Endometrial microvascular endothelial cells (primary cell): ENCODE measurements around the gene SEMA3B. TPM values are rescaled to one million over a fixed set of nuclear protein-coding genes. Genes with fewer than 3 reads are reported as not detected.
"Not testable (repeated sequence)": the region's sequence is repeated elsewhere in the genome, so short reads cannot be mapped to it uniquely, and the experiment has no call there.

Experiments
- in situ Hi-C: cut with HindIII; loops from 2 replicates; pipeline ENCODE4 v1.10.0; 2017; ENCODE audit warnings: low sequenced_read_pairs, low pct_unique_long_range_greater_than_20kb; ENCODE audit errors: inconsistent ontology term
- total RNA-seq: library from RNA; depleted of rRNA; stranded (reverse); fragments of >200 nt; gene quantifications from one replicate; pipeline ENCODE4 v1.2.3, GENCODE V29; 2015; ENCODE audit errors: inconsistent ontology term

Gene SEMA3B
- 0.19 TPM for total RNA-seq

DNA sequence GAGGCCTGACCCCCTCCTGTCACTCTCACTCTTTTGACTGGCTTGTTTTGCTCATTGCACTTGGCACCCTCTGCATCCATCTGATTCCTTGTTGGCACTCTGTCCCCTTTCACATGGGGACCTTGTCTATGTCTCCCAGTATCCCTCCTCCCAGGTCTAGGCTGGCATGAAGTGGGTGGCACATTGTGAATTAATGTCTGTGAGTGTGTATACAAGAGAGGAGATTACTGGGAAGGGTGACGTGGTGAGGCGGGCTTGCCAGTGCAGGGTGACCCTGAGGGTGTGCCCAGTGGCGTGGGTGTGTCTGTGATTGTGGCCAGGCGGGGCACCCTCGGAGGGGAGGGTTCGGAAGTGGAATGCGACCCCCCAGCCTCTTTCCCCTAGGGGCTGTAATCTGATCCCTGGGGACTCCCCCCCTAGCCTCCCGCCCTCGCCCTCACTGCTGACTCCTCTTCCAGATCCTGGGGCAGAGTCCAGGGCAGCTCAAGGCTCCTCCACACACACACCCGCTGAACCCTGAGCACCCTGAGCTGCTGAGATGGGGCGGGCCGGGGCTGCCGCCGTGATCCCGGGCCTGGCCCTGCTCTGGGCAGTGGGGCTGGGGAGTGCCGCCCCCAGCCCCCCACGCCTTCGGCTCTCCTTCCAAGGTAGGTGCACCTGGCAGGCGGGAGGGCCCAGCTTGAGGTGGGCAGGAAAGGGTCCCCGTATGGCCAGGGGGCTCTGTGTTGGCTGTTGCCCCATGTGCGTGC lies at the start of gene SEMA3B:
TSS of gene SEMA3B (plus strand) at position 445 of the 749 bp plus-strand sequence. CDS start at position 539, 94 bp downstream.
- in situ Hi-C loops, result no loop called here

DNA sequence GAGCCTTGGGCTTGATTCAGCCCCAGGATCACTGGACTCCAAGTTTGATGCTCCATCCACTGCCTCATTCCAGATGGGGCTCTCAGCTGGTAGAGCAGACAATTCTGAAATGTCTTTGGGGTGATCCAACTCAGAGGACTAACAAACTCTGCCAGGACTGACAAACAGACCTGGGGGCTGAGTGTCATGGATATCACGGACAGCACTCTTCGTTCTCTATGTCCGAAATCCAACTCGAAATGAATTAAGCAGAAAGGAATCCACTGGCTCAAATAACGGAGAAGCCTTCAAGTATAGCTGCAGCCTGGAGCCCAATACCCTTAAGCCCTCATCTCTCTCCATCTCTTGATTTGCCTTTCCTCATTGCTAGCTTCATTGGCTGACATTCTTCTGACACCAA lies 49.7 kb upstream of the SEMA3B start:
- in situ Hi-C loops, result no loop called here

DNA sequence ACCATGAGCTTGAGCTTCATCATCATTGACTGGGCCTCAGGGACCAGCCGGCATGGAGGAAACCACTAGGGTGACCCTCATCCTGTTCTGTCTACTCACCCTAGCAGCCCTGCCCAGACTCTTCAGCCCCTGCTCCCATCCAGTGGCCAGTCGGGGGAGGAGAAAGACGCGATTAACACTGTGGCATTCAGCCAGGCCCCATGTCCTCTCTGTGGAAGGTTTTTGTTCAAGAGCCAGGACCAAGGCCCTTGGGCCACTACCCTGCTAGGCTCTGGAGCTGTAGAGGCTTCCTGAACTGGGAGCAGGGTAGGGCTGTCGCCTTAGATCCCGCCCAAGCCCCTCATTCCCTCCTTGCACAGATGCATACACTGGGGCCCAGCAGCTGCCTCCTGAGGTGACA lies 48.8 kb upstream of the SEMA3B start:
- in situ Hi-C loops, result no loop called here

DNA sequence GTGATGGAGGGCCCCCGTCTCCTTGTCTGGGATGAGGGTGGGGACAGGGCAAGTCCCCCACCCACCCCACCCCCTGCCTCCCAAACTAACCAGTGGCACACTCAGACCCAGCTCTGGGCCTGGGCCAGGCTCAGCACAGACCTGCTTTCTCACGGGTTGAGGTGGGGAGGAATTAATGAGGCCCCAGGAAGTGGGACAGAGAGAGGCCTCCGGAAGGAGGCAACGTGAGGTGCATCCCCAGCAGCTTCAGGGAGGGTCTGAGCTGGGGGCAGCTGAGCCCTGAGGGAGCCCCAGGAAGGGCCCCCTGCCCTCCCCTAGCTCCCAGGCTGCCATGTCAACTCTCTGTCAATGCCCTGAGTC lies 47.9 kb upstream of the SEMA3B start:
- in situ Hi-C loops, result no loop called here

DNA sequence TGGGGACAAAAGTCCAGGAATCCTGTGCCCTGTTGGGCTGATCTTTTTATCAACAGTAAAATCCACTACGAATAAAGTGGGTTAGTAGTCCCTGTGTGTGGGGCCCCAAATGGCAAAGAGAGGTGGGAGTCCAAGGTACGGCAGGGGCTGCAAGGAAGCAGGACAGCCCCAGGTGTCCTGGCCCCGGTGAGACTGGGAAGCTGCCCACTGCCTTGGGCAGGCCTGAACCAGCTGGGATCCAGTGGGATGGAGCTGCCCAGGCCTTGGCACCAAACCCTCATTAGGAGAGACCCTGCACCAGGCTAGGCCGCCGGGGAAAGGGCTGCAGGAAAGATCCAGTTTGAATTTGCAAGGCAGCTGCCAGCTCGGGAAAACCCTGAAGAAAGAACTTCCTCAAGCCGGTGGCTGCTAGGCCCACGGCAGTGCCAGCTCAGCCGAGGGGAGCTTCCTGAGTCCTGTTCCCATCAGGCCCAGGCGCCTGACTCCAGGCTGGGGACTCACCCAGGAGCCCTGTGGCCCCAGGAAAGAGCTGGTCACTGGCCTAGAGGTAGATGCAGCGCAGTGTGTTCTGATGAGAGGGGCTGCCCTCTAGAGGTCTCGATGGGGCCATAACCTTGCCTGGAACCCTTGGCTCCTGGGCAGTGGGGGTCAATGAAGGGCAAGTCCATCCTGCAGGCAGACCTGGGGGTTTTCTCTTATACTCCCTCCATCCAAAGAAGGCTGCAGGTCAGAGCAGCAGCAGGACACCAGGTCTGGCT lies 47.4 kb upstream of the SEMA3B start:
- in situ Hi-C loops, result no loop called here

DNA sequence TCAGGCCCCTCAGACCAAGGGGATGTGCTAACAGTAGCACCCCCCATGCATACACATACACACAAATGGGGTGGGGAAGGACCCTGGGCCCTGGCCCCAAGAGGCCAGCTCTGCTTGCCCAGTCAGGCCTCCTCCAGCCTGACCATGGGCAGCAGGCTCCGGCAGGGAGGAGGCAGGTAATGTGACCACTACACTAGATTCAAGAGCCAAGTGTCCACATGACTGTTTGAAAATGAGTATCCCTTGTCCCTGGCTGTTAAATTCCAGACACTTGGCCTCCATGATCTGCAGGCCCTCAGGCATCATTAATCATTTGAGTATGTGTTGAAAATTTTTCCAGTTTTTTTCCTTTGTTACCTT lies 46.8 kb upstream of the SEMA3B start:
- in situ Hi-C loops, result no loop called here

DNA sequence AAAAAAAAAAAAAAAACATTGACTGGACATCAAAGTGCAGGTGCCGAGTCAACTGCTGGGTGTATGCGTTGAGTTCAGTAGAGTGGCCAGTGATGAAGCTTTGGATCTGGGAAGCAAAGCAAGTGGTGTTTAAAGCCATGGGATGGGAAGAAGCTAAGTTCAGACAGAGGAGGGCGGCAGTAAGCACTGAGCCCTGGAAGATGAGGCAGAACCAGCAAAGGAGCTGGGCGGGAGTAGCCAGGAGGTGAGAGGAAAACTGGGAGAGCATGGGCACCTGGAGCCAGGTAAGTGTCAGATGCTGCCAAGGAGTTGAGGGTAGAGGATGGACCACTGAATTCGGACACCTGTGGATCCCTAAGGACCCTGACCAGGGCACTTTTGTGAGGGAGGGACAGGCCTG lies 44.3 kb upstream of the SEMA3B start:
- in situ Hi-C loops, result no loop called here

DNA sequence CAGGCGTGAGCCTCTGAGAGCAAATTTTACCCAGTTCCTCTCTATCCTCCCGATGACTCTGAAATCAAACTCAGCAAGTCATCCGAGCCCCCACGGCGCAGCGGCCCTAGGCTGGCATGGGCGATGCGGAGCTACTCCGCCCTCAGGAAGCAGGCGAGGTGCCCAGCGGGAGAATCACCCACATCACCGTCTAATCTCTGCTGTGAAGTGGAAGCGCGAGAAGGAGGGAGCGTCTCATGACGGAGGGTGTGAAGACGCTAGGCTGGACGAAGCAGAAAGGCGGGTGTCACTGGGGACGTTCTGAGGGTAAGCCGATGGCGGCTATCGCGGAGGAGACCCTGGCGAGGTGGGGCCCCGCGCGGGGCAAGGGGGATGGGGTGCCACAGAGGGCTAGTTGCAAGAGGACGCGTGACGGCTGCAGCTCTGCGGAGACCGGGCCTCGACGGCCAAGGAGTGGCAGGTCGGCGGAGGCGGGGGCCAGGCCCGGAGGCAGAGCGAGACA lies 42.0 kb upstream of the SEMA3B start:
- in situ Hi-C loops, result no loop called here

DNA sequence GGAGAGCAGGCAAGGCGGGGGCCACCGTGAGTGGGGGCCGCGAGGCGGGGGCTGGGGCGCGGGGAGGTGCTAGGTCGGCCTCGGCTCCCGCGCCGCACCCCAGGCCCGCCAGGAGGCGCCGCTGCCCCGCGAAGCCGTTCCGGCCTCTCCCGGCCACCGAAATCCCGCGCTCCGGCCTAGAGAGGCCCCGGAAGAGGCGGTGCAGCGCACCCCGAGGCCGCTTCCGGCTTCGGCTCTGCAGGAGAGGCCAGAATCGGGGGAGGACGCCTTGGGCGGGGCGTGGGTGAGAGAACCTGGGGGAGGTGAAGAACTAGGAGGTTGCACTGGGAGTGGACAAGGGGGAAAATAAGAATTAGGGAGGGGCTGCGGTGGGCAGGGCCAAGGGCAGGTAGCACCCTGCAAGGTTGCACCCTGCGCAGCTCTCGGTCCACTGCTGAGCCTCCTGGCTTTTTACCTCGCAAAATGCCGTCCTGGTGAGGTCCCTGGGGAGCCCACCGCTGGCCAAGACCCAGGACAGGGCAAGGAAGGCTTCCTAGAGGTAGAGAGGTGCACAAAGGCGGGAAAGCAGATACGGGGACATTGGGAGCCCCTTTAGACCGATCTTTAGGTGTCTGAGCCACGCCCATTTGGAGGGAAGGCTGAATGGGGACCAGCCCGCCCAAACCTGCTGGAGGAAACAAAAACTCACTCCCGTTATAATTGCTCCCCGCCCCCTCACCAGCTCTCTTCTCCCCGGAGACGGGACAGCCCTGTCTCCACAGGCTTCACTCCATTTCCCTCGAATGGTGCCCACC lies 41.4 kb upstream of the SEMA3B start:
- in situ Hi-C loops, result no loop called here

DNA sequence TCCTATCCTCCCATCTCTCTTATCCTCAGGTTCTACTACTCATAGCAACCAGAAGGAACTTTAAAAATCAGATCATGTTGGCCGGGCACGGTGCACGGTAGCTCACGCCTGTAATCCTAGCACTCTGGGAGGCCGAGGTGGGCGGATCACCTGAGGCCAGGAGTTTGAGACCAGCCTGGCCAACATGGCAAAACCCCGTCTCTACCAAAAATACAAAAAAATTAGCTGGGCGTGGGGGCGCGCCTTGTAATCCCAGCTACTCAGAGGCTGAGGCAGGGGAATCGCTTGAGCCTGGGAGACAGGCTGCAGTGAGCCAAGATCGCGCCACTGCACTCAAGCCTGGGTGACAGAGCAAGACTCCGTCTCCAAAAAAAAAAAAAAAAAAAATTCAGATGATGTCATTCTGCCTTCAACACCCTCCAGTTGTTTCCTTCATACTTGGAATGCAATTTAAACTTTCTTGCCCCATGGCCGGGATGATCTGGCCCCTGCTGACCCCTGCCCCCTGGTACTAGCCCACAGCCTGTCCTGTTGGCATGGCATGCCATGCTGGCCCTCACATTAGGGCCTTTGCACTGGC lies 40.7 kb upstream of the SEMA3B start:
- in situ Hi-C loops, result not testable (repeated sequence)

DNA sequence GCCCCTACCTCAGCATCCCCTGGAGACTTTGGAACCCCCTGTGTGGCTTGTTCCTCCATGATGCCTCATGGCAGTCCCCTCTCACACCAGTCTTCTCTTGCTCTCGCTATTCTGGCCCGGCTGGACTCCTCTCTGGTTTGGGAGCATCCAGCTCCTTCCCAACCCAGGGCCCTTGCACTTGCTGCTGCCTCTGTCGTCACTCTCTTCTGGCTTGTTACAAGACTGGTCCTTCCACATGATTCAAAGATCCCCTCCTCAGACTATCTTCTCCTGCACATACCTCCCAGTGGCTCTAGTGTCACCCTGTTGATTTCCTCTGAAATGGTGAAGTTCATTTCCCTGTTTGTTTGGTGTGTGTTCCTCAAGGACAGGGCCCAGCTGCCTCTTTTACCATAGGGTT lies 39.5 kb upstream of the SEMA3B start:
- in situ Hi-C loops, result no loop called here

DNA sequence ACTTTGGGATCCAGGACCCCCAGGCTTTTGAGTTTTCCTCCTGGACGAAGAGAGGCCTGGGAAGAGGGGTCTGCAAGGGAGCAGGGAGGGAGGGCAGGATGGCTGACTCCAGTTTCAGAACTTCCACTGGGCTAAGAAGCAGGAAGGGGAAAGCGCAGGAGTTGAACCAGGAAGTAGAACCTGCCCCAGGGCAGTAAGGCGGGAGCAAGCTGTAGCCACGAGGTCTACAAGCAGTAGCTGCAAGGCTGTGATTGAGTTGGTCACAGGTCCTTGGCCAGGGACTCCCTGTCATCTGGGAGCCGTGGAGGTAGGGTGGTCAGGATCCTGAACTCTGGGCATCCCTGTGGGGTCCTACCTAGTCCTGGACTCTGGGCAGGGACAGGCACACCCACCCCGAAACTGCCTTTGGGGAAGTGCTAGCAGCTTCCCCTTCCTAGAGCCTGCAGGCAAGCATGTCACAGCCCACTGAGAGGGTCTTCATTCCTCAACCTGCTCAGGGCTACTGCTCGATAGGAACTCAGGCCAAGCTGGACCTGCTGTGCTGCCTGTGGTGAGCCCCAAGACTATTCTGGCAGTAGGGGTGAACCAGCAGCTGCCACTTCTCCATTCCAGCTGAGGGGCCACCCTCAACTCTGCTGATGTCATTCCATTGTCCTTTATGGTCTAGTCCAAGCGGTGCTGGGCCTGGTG lies 38.7 kb upstream of the SEMA3B start:
- in situ Hi-C loops, result no loop called here

DNA sequence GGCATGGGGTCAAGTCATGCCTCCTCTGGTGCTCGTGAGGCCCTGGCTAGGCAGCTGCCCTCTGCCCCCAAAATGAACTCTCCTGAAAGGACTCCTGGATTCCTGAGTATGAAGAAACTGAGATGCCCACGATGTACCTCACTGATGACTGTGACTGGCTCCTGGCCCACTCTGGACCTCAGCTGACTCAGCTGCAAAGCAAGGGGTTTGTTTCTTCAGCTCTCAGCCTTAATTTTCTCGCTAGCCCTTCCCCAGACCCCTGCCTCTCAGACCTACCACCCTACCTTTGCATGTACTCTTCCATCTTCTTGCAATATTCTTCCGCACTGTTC lies 38.2 kb upstream of the SEMA3B start:
- in situ Hi-C loops, result no loop called here

DNA sequence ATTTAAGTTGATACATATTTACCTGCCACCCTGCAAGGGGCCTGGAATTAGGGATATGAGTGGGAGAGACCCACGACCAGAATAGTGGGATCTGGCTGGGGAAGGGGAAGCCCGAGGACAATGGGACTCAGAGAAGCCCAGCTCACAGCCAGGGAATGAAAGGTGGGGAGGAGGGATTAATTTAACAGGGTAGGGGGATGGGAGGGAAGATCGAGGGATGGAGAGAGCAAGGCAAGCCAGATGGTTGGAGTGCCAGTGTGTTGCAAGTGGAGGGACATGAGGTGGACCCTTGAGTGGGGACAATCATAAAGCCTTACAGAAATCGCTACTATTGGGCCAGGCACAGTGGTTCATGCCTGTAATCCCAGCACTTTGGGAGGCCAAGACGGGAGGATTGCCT lies 37.4 kb upstream of the SEMA3B start:
- in situ Hi-C loops, result no loop called here

DNA sequence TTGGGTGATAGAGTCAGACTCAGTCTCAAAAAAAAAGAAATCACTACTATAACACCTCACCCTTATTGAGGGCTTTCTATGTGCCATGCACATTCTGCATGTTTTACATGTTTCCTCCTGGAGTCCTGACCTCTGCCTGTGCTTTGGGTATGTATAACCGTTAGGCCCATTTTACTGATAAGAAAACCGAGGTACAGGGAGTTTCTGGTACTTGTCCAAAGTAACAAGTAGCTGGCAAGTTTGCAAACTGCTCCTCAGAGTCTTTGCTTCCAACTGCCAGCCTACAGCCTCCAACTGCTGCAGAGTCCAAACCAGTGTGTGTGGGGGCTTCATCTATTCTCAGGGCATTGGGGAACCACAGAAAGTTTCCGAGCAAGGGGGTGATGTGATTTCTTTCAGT lies 36.6 kb upstream of the SEMA3B start:
- in situ Hi-C loops, result no loop called here

DNA sequence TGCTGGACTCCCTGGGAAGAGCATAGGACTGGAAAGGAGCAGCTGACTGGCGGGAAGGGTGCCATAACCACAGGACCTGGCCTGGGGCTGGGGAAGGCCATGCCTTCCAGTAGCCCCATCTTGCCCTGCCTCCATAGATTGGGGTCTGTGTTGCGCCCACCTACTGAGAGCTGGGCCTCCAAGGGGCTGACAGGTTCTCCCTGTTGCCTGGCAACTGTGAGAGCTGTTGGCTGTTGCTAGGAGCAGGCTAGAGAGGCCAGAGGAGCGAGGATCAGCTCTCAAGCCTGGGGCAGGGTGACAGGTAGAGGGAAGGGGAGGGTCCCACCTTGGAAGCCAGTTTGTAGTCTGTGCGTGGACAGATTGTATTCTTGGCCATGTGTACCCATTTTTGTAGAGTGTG lies 35.8 kb upstream of the SEMA3B start:
- in situ Hi-C loops, result no loop called here

DNA sequence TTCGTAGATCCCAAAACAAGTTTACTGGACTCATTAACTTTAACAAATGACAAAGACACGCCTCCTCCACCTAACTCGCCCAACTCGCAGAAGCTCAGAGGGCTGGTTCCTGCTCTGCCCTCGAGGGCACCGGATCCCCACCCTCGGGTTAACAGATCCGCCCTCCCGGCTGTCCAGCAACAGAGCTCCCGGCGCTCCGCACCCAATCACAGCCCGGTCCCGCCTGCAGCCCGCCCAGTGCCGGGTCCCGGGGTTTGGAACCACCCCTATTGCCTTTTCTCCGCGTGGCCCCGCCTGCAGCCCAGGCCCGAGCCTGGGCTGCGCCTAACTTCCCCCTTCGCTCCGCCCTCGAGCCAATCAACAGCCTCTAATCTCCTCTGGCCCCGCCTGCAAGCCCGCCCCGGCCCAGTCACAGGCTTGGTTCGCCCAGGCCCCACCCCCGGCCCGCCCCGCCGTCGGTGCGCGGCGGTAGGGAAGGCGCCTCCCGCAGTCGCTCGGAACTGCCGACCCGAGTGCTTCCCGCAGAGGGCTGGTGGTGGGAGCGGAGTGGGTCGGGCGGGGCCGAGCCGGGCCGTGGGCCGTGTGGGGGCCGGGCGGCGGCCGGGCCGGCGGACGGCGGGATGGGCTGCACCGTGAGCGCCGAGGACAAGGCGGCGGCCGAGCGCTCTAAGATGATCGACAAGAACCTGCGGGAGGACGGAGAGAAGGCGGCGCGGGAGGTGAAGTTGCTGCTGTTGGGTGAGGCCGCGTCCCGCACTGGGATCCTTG lies 33.0 kb upstream of the SEMA3B start, which contains the start of gene GNAI2:
TSS of gene GNAI2 (plus strand) at position 489 of the 768 bp plus-strand sequence. CDS start at position 621, 132 bp downstream.
- in situ Hi-C loops, result no loop called here

DNA sequence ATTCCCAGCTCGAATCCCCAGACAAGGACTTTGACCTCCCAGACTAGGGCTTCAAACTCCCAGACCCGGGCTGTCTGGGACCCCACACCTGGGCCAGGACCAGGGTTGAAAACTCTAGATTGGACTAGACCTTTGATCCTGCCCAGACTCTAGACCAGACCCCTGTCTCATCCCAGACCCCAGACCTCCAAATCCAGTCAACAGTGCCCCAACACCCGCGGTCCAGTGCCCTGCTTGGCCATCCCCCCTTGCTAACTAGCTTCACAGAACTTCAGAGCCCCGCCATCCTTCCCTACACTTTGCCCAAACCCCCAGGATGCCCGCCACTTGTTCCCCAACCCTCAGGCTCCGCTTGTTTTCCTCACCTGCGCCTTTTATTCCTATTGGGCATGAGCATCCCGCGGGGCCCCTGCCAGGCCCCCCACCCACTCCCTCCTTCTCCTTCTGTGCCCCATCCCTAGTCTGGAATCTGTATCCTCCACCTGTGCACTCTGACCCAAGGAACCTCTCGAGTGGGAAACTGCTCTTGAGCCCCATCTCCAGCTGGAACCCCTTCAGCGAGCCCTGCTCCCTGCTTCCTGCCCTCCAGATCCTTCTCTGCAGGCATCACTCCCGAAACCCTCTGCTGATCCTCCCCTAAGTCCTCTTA lies 32.3 kb upstream of the SEMA3B start:
- in situ Hi-C loops, result no loop called here
